Measurements from ENCODE around the gene THOC2. TPM values are rescaled to one million over a fixed set of nuclear protein-coding genes. Genes with fewer than 3 reads are reported as not detected.
"Not testable (repeated sequence)": the region's sequence is repeated elsewhere in the genome, so short reads cannot be mapped to it uniquely, and the experiment has no call there.

Gene THOC2
- total RNA-seq, 2 donors from 2014 or later = 88.8 to 93.2 TPM

DNA sequence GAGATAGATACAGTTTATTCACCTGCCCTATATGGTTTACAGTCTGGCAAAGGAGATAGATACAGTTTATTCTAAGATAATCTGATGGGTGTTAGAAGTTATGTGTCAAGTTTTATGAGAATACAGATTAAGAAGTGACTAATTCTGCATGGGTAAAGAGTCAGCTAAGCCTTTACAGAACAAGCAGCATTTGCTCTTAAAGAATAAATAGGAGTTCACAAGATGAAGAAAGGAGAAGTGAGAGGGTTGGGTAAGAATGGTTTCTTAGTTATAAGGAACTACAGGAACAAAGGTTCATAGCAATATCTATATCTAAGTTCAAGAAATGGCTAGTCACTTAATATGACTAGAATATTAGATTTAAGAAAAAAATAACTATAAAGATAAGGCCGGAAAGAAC lies 47.6 kb downstream of the THOC2 start:
- Histone ChIP-seq H3K36me3 (ENCODE audit: control insufficient read depth, insufficient read depth, low read length) (peaks cover 24% of the 10 kb centered on the region), H3K9me3 (ENCODE audit: control insufficient read depth, low read length) (no peaks in the 10 kb centered on the region), H3K27ac (ENCODE audit: low read depth, low read length) (no peak overlapping the region), H3K4me3 (ENCODE audit: low read length) (no peak overlapping the region), H3K27me3 (ENCODE audit: control insufficient read depth, insufficient read depth, low read length, poor library complexity, severe bottlenecking) (no peaks in the 10 kb centered on the region), H3K4me1 (ENCODE audit: control insufficient read depth, insufficient read depth, low read length) (no peaks in the 10 kb centered on the region), H3K9ac (ENCODE audit: extremely low read depth, low read length, poor library complexity, severe bottlenecking) (no peak overlapping the region)
- no peak for DNase-seq
- Mint-ChIP-seq H3K27me3 (ENCODE audit: insufficient read depth) (no peaks in the 10 kb centered on the region), H3K9me3 (peaks cover 39% of the 10 kb centered on the region), H3K27ac (no peak overlapping the region), H3K4me3 (no peak overlapping the region), H3K36me3 (ENCODE audit: low read depth) (peaks cover 27% of the 10 kb centered on the region), H3K4me1 (peaks cover 6% of the 10 kb centered on the region)
- TF ChIP-seq, protein P1, sequence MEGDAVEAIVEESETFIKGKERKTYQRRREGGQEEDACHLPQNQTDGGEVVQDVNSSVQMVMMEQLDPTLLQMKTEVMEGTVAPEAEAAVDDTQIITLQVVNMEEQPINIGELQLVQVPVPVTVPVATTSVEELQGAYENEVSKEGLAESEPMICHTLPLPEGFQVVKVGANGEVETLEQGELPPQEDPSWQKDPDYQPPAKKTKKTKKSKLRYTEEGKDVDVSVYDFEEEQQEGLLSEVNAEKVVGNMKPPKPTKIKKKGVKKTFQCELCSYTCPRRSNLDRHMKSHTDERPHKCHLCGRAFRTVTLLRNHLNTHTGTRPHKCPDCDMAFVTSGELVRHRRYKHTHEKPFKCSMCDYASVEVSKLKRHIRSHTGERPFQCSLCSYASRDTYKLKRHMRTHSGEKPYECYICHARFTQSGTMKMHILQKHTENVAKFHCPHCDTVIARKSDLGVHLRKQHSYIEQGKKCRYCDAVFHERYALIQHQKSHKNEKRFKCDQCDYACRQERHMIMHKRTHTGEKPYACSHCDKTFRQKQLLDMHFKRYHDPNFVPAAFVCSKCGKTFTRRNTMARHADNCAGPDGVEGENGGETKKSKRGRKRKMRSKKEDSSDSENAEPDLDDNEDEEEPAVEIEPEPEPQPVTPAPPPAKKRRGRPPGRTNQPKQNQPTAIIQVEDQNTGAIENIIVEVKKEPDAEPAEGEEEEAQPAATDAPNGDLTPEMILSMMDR (conservative IDR thresholded peaks at IDR 0.05) = no peak
- WGBS, 2 experiments (ENCODE audit: insufficient coverage in 1 of 2, insufficient read length in 1 of 2) = 100% methylated on average over 1 of the region's 1 CpG; no CpG with 5 or more reads in 1 of the 2 experiments

DNA sequence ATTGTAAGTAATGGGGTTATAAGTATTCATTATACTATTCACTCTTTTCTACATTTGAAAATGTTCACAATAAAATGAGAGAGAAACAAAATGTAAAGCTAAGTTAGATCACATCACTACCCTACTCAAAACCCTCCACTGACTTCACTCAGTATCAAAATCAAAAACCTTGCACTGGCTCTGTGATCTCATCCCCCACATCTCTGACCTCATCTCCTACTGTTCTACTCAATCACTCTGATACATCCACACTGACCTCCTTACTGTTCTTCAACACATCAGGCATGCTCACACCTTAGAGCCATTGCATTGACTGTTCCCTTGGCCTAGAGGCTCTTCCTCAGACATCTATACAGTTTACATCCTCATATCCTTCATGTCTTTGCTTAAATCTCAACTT lies 50.7 kb downstream of the THOC2 start:
- H3K9ac ChIP-seq (ENCODE audit: extremely low read depth, low read length, poor library complexity, severe bottlenecking) = no peak overlapping the region
- Mint-ChIP-seq H3K27ac (no peak overlapping the region), H3K4me1 (peaks cover 12% of the 10 kb centered on the region), H3K4me3 (no peak overlapping the region), H3K9me3 (peaks cover 38% of the 10 kb centered on the region), H3K27me3 (ENCODE audit: insufficient read depth) (no peaks in the 10 kb centered on the region), H3K36me3 (ENCODE audit: low read depth) (peaks cover 35% of the 10 kb centered on the region)
- no peaks in the 10 kb centered on the region for H3K4me1 ChIP-seq (ENCODE audit: control insufficient read depth, insufficient read depth, low read length)
- H3K36me3 ChIP-seq (ENCODE audit: control insufficient read depth, insufficient read depth, low read length) = peaks cover 24% of the 10 kb centered on the region
- no peak overlapping the region for H3K4me3 ChIP-seq (ENCODE audit: low read length)
- TF ChIP-seq, protein P1 (conservative IDR thresholded peaks at IDR 0.05) = no peak
- no peaks in the 10 kb centered on the region for H3K27me3 ChIP-seq (ENCODE audit: control insufficient read depth, insufficient read depth, low read length, poor library complexity, severe bottlenecking)
- DNase-seq = no peak
- H3K9me3 ChIP-seq (ENCODE audit: control insufficient read depth, low read length) = no peaks in the 10 kb centered on the region
- no peak overlapping the region for H3K27ac ChIP-seq (ENCODE audit: low read depth, low read length)

DNA sequence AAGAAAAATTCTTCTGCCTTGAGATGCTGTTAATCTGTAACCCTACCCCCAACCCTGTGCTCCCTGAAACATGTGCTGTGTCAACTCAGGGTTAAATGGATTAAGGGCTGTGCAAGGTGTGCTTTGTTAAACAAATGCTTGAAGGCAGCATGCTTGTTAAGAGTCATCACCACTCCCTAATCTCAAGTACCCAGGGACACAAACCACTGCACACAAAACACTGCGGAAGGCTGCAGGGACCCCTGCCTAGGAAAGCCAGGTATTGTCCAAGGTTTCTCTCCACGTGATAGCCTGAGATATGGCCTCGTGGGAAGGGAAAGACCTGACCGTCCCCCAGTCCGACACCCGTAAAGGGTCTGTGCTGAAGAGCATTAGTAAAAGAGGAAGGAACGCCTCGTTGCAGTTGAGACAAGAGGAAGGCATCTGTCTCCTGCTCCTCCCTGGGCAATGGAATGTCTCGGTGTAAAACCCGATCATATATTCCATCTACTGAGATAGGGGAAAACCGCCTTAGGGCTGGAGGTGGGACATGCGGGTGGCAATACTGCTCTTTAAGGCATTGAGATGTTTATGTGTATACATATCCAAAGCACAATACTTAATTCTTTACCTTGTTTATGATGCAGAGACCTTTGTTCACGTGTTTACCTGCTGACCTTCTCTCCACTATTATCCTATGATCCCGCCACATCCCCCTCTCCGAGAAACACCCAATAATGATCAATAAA lies 53.0 kb downstream of the THOC2 start:
- WGBS, 2 experiments (ENCODE audit: insufficient coverage in 1 of 2, insufficient read length in 1 of 2) = 89 to 100% methylated on average over 3 to 11 of the region's 15 CpGs
- not testable (repeated sequence) for H3K27me3 Mint-ChIP-seq (ENCODE audit: insufficient read depth); H3K9me3 ChIP-seq (ENCODE audit: control insufficient read depth, low read length); H3K9ac ChIP-seq (ENCODE audit: extremely low read depth, low read length, poor library complexity, severe bottlenecking); H3K27ac ChIP-seq (ENCODE audit: low read depth, low read length); H3K27me3 ChIP-seq (ENCODE audit: control insufficient read depth, insufficient read depth, low read length, poor library complexity, severe bottlenecking); H3K27ac Mint-ChIP-seq; H3K4me3 ChIP-seq (ENCODE audit: low read length); H3K4me3 Mint-ChIP-seq; DNase-seq; H3K4me1 ChIP-seq (ENCODE audit: control insufficient read depth, insufficient read depth, low read length)
- peaks cover 35% of the 10 kb centered on the region for H3K36me3 ChIP-seq (ENCODE audit: control insufficient read depth, insufficient read depth, low read length)
- Mint-ChIP-seq H3K4me1 (peaks cover 12% of the 10 kb centered on the region), H3K9me3 (peaks cover 38% of the 10 kb centered on the region), H3K36me3 (ENCODE audit: low read depth) (peaks cover 33% of the 10 kb centered on the region)

DNA sequence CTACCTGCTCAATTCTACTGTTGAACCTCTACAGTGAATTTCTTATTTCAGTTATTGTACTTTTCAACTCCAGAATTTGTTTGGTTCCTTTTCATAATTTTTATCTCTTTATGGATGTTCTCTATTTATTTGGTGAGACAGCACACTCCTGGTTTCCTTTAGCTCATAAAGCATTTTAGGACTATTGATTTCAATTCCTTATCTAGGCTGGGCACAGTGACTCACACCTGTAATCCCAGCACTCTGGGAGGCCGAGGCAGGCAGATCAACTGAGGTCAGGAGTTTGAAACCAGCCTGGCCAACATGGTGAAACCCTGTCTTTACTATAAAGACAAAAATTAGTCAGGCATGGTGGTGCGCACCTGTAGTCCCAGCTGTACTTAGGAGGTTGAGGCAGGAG lies 57.7 kb downstream of the THOC2 start:
- TF ChIP-seq, protein P1 (conservative IDR thresholded peaks at IDR 0.05) = no peak
- Histone ChIP-seq H3K4me3 (ENCODE audit: low read length) (no peak overlapping the region), H3K9ac (ENCODE audit: extremely low read depth, low read length, poor library complexity, severe bottlenecking) (no peak overlapping the region), H3K36me3 (ENCODE audit: control insufficient read depth, insufficient read depth, low read length) (peaks cover 37% of the 10 kb centered on the region), H3K27ac (ENCODE audit: low read depth, low read length) (no peak overlapping the region), H3K27me3 (ENCODE audit: control insufficient read depth, insufficient read depth, low read length, poor library complexity, severe bottlenecking) (no peaks in the 10 kb centered on the region), H3K9me3 (ENCODE audit: control insufficient read depth, low read length) (no peaks in the 10 kb centered on the region), H3K4me1 (ENCODE audit: control insufficient read depth, insufficient read depth, low read length) (no peaks in the 10 kb centered on the region)
- H3K27me3 Mint-ChIP-seq (ENCODE audit: insufficient read depth) = no peaks in the 10 kb centered on the region
- no peak overlapping the region for H3K4me3 Mint-ChIP-seq
- H3K27ac Mint-ChIP-seq = no peak overlapping the region
- H3K4me1 Mint-ChIP-seq = peaks cover 5% of the 10 kb centered on the region
- H3K36me3 Mint-ChIP-seq (ENCODE audit: low read depth) = peaks cover 21% of the 10 kb centered on the region
- peaks cover 21% of the 10 kb centered on the region for H3K9me3 Mint-ChIP-seq
- no peak for DNase-seq
- 91 to 100% methylated on average over 1 to 2 of the region's 2 CpGs for WGBS, 2 experiments (ENCODE audit: insufficient coverage in 1 of 2, insufficient read length in 1 of 2)
